ENCODE data around the gene SPR.

The SPR gene

DNA sequence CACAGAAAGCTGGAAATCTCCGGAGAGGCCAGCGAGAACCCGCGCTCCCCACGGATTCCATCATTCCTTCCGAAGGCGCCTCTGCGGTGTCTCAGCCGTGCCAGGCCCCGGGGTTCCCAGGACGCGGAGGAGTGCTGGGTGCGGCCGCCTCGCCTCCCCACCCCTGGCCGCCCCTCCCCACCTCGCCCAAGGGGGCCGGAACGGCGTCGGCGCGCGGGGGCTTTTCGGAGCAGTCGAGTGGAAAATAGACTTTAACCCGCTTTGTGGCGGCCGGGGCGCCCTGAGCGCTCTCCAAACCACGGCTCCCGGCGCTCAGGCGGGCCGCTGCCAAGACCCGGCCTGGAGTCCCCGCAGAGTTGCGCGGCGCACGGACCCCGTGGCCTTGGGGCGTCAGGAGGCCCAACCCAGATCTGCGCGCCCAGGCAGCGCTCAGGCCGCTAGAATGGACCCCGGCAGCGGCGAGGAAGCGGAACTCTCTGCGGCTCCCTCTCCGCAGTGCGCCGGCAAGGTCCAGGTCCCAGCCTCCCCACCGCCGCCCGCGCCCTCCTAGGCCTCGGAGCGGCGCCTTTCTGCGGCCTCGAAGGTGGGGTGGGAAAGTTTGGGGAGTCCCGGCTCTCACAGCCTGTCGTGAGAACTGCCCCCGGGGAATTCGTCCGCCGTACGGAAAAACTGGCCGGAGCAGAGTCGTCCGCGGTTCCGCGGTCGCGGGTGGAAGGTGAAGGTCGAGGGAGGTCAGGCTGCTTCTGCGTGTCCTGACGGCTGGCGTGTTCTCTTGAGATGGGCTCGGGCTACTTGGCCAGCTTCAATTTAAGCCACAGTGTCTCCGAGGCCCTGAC lies 28.9 kb downstream of the SPR start:
- DNase-seq (ENCODE audit: low spot score), result peak; percentile 78

DNA sequence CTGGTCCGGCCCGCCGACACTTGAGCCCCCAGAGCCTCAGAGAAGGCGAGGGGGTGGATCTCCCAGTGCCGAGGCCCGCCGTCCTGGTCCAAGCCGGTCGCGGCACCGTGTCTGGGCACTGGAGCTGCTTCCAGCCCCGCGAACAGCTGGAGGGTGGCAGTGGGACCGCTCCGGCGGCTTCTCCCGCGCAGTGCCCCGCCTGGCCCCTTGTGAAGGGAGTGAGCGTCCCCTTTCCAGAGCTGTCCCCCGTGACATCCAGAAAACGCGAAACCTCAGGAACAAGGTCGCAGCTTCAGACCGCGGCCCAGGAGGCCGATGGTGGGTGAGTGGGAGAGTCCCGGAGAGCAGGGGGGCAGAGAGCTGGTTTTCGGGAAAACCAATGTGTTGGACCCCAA lies 29.5 kb downstream of the SPR start:
- DNase-seq (ENCODE audit: low spot score), result no peak

DNA sequence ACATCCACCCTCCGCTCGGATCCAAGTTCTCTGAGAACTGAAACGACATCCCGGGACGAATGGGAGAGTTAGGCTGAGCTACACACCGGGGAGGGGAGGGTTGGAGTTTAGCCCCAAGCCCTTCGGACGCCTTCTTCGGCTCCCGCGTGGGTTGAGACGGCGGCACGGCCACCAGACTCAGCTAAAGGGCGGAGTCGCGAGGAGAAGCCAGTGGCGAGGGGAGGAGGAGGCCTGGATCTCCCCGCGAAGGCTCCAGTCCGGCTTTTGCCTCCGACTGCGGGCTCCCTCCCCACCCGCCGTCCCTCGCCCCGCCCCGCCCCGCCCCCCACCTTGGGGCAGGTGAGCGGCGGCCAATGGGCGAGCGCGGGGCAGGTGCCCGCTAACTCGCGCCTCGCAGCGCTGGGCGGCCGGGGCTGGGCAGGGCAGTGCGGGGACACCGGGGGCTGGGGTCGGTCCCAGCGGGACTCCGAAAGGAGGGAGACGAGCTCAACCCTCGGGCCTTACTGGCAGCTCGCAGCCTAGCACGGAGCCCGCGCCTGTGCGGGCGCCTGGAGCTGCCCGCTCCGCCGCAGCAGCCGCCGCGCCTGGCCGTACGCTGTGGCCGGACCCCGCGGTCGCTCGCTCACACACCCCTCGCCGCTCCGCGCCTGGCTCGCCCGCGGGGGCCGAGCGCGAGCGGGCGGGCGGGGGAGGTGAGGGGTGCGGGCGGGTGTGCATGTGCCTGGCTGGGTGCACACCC lies 30.1 kb downstream of the SPR start, which contains the start of gene EMX1:
TSS of gene EMX1 (plus strand) at position 382 of the 739 bp plus-strand sequence. CDS start at position 716, 334 bp downstream.
- peak; percentile 87 for DNase-seq (ENCODE audit: low spot score)

DNA sequence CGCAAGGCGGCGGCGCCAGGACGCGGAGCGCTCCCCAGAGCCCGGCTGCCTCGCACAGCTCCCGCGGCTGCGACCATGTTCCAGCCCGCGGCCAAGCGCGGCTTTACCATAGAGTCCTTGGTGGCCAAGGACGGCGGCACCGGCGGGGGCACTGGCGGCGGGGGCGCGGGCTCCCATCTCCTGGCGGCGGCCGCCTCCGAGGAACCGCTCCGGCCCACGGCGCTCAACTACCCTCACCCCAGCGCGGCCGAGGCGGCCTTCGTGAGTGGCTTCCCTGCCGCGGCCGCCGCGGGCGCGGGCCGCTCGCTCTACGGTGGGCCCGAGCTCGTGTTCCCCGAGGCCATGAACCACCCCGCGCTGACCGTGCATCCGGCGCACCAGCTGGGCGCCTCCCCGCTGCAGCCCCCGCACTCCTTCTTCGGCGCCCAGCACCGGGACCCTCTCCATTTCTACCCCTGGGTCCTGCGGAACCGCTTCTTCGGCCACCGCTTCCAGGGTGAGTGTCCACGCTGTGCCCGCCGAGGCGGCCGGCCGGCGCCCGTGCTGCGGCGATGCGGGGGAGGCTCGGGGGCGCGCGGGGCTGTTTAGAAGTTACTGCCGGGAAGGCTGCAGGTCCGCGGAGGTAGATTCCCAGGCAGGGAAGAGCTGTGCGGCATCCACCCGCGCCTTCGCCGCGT lies 30.8 kb downstream of the SPR start:
- DNase-seq (ENCODE audit: low spot score), result no peak

DNA sequence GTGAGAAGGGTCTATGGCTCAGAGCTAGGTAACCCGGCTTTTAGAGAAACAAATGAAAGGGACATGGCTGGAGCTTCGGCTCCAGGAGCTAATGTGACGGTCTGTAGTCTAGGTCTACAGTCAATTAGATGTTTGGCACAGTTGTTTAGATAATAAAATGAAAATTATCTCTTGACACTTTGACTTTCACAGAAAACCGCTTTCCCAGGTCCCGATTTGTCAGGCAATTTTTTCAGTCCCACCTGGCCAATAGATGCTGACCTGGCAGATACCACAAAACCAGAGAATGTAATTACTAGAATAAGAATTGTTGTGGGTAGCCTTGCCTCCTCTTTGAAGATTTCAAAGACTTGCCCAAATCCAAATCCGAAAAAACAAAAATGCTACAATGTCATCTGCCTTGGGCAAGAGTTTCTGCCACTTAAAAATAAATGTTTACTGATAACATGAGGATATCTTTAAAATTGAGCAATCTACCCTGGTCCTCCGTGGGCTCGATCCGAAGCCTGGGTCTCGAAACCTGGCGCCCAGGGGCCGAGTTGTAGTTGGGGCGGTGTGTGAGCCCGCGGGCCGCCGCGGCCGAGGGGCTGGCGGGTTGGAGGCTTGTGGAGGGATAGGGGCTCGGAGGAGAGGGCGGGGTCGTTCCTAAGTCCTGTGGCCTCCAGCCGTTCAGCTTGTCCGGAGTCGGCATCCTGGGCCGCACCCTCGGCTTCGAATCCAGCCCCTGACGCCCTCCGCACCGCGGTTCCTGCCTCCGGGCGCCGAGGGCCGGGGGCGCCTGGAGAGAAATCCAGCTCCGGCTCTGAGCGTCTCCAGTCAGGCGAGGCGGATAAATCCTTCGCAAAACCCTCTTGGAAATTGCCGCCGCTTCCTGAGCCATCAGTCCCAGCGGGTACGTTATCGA lies 32.5 kb downstream of the SPR start:
- no peak for DNase-seq (ENCODE audit: low spot score)

DNA sequence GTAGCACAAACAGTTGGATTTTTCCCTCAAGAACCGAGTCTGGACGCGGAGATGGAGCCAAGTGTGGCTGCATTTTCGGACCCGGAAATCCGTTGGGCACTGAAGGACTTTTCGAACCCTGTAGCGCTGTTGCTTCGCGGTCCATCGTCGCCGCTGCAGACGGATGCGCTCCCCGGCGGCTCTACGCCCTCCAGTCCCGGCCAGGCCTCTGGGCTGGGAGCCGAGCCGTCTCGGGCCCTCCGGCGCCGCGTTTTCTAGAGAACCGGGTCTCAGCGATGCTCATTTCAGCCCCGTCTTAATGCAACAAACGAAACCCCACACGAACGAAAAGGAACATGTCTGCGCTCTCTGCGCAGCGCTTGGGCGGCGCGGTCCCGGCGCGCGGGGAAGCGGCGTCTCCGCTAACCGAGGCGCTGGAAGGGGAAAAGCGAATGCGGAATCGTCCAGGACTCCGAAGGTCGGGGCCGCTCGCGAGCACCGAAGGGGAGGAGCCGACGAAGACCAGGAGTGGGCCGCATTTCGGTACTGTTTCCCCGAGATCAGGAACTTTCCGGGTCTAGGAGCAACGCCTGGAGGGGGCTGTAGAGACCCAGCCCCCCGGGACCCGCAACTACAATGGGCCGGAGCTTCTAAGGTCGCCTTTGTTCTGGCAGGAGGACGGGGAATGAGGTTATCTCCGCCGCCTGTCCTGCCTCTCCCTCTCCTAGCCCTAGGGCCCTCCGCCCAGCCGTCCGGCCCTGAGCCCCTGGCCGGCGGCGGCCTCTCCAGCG lies 33.3 kb downstream of the SPR start:
- peak; percentile 75 for DNase-seq (ENCODE audit: low spot score)

DNA sequence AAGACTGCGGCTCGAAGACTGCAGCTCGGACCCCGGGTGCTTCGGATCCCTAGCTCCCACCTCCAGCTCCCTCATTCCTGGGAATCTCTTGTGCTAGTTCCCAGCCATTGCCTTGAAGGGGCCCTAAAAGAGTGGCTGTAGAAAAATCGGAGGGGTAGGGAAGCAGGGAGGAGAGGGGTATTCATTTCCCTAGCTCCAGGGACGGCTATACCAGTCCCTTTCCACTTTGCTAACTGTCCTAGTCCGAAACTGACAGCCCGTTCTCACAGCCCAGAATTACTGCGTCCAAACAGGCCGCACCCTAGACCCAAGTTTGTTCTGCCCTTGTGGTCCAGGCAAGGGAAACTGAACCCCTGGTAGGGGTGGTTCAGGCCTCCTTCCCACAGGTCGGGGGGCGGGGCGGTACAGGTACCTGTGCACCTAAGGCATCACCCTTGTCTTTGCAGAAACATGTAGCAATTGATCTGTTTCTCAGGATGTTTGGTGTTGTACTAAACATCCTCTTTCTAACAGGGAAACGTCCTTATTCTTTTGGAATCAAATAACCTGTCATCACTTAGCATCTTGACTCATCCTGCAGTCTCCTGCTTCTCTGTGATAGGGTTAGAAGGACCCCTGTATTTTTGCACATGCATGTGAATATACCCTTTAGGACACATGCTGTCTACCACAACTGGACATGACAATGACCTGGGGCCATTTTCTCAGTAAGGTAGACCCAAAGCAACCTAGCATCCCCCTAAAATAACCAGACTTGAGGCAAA lies 34.1 kb downstream of the SPR start:
- no peak for DNase-seq (ENCODE audit: low spot score)

DNA sequence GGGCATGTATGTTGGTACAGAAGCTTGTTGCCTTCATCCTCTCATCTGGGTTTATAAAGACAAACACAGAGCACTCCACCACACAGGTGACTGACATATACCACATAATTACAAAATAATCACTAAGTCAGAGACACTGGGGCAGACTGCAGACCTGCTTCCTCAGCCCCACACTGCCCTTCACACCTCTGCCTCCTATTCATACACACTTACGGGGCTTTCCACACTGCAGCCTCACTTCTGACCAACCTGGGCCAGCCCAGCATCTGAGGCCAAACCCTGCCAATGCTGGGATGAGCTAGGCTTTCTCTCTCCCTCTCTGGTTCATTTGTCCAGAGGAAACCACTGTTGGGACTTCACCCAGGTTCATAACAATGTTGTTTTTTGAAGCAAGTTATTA lies 34.6 kb downstream of the SPR start:
- no peak for DNase-seq (ENCODE audit: low spot score)

DNA sequence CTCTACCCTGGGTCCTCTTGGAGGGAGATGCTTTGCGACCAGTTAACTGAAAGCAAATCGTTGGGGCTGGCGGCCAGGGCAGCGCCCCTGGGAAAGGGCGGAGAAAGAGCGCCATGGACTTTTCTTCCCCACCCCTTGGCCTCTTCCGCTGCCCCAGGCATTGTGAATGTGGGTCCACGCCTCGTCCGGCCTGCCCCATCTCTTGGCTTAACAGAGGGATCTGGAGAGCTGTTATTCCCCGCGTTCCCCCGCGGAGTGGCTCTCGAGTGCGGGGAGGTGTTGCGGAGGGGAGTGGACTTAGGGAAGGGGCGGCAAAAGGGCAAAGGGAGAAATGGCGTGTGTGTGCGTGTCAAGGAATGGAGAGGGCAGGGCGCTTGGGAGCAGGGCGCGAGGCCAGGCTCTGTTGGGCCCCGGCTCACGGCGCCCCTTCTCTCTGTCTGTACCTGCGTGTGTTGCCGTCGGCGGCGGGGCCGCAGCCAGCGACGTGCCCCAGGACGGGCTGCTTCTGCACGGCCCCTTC lies 36.7 kb downstream of the SPR start:
- no peak for DNase-seq (ENCODE audit: low spot score)

DNA sequence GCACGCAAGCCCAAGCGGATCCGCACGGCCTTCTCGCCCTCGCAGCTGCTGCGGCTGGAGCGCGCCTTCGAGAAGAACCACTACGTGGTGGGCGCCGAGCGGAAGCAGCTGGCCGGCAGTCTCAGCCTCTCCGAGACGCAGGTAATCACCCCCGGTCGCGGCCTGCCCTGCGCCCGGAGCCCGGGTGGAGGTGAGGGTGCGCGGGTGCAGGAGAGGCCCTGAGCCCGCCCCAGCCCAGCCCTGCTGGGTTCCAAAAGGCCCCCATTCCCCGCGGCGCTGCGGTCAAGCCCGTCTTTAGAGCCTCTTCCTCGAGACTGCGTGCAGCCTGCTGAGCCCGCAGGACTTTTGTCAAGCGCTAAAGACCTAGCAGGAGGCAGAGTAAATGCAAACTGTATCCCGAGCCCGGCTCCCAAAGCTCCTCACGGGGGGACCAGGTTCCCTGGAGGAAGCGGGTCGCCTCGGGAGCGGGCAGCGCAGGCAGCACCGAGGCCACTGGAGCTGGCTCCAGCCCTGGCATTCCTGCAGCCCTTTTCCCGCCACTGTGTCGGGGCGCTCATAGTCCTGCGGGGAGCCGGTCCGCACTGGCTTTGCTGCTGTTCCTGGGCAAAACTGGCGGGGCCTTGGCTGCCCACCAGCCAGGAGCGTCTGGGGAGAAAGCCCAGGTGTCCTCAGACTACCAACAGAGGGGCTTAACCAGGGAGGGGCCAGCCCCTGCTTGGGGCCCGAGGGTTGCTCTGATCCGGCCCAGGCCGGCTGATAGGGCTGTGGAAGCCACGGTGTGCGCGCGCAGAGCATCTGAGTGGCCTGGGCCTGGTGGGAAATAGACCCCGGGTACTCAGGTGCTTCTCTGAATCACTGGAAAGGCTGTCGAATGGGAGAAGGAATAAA lies 37.4 kb downstream of the SPR start:
- peak; percentile 35 for DNase-seq (ENCODE audit: low spot score)

DNA sequence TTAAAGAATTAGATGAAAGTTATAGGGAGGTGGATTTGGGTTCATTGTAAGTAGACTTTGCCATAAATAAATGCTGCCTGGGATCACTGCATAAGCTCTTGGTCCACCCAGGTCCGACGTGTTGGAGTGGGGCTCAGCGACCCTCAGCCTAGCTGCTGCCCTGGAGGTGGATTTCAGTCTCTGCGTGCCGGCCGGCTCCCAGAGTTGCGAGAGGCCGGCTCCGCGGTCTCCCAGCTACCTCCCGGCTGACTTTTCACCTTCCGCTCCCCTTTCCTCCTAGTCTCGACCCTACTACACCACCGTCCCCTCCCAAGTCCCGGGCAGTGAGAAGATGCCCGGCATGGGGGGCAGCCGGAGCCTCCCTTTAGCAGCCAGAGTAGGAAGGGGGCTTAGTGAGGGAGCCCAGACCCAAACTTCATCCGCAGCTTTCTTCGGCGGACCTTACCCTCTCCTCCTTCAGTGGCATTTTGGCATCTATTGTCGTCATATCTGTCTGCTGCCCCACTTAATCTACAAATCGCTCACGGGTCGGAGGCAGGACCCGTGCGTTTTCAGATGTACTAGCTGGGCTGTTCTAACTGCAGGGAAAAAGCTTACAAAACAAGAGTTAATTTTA lies 38.2 kb downstream of the SPR start:
- no peak for DNase-seq (ENCODE audit: low spot score)

DNA sequence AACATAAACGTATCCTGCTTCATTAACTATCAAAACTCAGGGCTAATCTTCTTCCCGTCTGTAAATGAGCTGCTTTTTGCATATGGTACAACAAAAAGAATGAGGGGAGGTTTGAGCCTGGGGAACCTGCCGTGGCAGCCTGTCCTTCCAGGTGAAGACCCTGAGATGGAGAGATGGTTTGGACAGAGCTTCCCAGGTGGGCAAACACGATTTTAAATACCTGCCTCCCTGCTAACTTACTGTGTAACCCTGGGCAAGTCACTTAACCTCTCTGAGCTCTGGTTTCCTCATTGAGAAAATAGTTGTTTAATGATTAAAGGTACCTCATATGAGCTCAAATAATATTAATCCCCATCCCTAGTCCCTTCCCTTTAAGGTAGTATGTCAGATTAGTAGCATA lies 39.2 kb downstream of the SPR start:
- no peak for DNase-seq (ENCODE audit: low spot score)

DNA sequence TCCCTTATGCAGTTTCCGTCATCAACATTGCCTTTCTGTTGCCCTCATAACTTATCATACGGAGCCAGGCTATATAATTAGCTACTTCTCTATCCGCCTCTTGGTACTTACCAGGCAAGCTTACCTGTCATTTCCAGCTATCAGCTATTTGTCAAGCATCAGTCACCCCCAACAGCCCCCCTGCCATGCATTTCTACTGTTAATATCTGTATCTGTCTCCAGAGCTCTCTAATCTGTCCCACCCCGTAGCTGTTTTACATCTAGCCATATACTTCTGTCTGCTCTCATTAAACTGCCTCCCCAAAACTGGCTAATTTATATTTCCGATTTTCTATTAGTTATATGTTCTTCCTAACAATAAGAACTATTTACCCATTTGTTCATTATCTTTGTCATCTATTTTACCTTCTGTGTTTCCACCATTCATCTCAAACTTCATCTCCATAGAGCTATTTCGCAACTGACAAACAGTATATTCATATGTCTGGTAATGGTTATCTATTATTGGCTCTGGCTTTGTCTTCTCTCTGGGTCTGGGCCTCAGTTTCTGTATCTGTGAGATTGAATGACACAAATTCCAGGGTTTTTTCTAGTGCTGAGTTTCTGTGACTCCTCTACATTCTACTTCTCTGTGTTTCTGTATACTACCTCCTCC lies 39.7 kb downstream of the SPR start:
- DNase-seq (ENCODE audit: low spot score), result no peak

DNA sequence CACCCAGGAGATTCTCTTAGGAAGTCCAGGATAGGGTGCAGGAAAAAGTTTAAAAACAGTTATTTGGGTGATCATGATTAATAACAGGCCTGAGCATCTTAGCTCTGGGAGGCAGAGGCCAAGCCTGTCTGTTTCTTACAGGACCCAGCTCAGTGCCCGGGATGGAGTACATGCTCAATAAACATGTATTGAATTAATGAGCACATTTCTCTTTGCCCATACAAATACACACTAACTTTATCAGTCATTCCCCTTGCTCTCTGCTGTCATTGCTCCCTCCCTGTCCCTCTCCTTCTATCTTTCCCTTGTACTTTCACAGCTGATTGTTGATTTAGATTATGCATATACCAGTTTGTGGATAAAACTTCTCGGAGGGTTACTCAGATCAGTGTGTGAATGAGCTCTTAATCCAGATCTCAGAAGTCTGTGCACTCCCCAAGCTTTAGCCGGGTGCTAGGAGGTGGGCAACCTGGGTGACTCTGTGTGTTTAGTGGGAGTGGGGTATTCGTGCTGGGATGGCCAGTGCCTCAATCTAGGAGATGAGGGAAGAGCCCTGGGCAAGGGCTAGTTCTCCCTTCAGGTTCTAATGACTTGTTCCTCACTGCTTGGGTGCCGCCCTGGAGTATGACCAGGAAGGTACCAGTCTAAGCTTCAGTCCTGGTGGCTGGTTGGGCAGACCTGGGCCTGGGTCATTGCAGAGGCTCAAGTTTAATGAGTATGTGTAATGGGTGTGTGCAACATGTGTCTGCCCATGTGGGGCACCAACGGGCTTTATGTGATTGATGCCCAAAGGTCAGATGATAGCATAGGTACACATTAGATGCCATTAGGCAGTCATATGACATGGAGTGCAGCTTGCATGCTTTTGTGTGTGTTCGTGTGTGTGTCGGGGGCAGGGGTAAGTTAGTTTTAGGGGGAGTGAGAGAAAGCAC lies 40.7 kb downstream of the SPR start:
- no peak for DNase-seq (ENCODE audit: low spot score)

DNA sequence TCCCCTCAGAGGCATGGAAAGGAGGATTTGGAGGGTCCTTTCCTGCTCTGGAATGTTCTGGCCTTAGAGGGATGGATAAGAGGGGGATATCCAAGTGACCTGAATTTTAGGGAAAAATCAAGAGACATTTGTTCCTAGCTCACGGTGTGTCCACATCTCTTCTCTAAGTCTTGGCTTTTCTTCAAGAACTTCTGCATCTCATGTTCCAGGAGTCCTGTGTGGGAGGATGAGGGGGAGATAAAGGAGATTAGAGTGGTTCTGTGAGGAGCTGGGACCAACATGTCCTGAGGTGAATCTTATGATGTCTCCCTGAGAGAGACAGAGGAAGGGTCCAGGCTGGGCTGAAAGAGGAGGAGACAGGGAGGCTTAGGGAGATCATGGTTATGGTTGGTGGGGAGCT lies 41.8 kb downstream of the SPR start:
- DNase-seq (ENCODE audit: low spot score), result no peak

DNA sequence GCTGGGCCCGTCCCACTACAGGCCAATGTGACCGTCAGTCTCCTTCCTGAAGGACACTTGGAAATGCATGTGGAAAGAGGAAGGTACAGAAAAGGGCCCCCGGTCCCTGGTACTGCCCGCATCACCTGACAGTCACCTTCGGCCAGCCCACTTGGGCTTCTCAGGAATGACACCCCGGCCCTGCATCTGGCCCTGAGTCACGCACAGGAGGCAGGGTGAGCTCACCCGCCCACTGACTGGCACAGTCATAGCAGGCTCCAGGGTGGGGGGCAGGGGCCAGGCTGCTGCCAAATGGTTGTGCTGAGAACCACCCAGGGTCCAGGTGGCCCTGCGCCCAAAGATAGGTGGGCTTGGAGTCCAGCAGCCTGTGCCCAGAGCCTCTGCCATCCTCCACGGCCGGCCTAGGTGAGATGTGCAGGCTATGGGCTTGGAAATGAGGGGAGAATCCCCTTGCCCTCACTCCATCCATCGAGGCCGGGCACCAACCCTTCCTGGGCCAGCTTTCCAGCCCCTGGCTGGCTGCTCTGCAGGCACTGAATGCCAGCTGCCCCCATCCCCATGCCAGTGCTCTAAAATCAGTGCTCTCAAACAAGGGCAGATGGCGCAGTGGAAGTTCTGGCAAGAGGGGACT lies 44.2 kb downstream of the SPR start:
- DNase-seq (ENCODE audit: low spot score), result no peak

All from germinal center (tissue), 1 donor.